Measurements from ENCODE around the gene UBE2QL1.

UBE2QL1 gene

GRCh38 chr5:6453937-6454560 is 5.4 kb downstream of the UBE2QL1 start:
- TF ChIP-seq POLR2A (IDR thresholded peaks at IDR 0.05; ENCODE audit: low read length) (no peak), GATA1 (IDR thresholded peaks at IDR 0.05; ENCODE audit: low read depth, low read length) (no peak)
- no peak for DNase-seq

GRCh38 chr5:6454628-6455053 is 6.0 kb downstream of the UBE2QL1 start:
- DNase-seq, result no peak
- no peak for TF ChIP-seq GATA1 (IDR thresholded peaks at IDR 0.05; ENCODE audit: low read depth, low read length)
- TF ChIP-seq POLR2A (IDR thresholded peaks at IDR 0.05; ENCODE audit: low read length), result no peak

- DNase-seq, result no peak
- TF ChIP-seq POLR2A (IDR thresholded peaks at IDR 0.05; ENCODE audit: low read length), result no peak
- no peak for TF ChIP-seq GATA1 (IDR thresholded peaks at IDR 0.05; ENCODE audit: low read depth, low read length)
Observed at GRCh38 chr5:6455571-6456200, 7.0 kb downstream of the UBE2QL1 start.

- no peak for DNase-seq
- TF ChIP-seq POLR2A (IDR thresholded peaks at IDR 0.05; ENCODE audit: low read length), result no peak
- no peak for TF ChIP-seq GATA1 (IDR thresholded peaks at IDR 0.05; ENCODE audit: low read depth, low read length)
Observed at GRCh38 chr5:6456766-6457370, 8.2 kb downstream of the UBE2QL1 start.

GRCh38 chr5:6457592-6457991 is 8.9 kb downstream of the UBE2QL1 start:
- no peak for DNase-seq
- TF ChIP-seq GATA1 (IDR thresholded peaks at IDR 0.05; ENCODE audit: low read depth, low read length) (no peak), POLR2A (IDR thresholded peaks at IDR 0.05; ENCODE audit: low read length) (no peak)

- TF ChIP-seq POLR2A (IDR thresholded peaks at IDR 0.05; ENCODE audit: low read length), result no peak
- no peak for TF ChIP-seq GATA1 (IDR thresholded peaks at IDR 0.05; ENCODE audit: low read depth, low read length)
- DNase-seq, result no peak
Observed at GRCh38 chr5:6458833-6459232, 10.2 kb downstream of the UBE2QL1 start.

GRCh38 chr5:6459896-6460295 is 11.2 kb downstream of the UBE2QL1 start:
- TF ChIP-seq POLR2A (IDR thresholded peaks at IDR 0.05; ENCODE audit: low read length) (no peak), GATA1 (IDR thresholded peaks at IDR 0.05; ENCODE audit: low read depth, low read length) (no peak)
- DNase-seq, result no peak

- no peak for DNase-seq
- TF ChIP-seq GATA1 (IDR thresholded peaks at IDR 0.05; ENCODE audit: low read depth, low read length) (no peak), POLR2A (IDR thresholded peaks at IDR 0.05; ENCODE audit: low read length) (no peak)
Observed at GRCh38 chr5:6461006-6461405, 12.3 kb downstream of the UBE2QL1 start.

- no peak for DNase-seq
- TF ChIP-seq POLR2A (IDR thresholded peaks at IDR 0.05; ENCODE audit: low read length) (no peak), GATA1 (IDR thresholded peaks at IDR 0.05; ENCODE audit: low read depth, low read length) (no peak)
Observed at GRCh38 chr5:6461793-6462650, 13.4 kb downstream of the UBE2QL1 start.

GRCh38 chr5:6462671-6463070 is 14.0 kb downstream of the UBE2QL1 start:
- no peak for DNase-seq
- no peak for TF ChIP-seq POLR2A (IDR thresholded peaks at IDR 0.05; ENCODE audit: low read length)
- TF ChIP-seq GATA1 (IDR thresholded peaks at IDR 0.05; ENCODE audit: low read depth, low read length), result no peak

- TF ChIP-seq POLR2A (IDR thresholded peaks at IDR 0.05; ENCODE audit: low read length), result no peak
- no peak for TF ChIP-seq GATA1 (IDR thresholded peaks at IDR 0.05; ENCODE audit: low read depth, low read length)
- DNase-seq, result no peak
Observed at GRCh38 chr5:6464441-6464840, 15.8 kb downstream of the UBE2QL1 start.

- DNase-seq, result no peak
- no peak for TF ChIP-seq POLR2A (IDR thresholded peaks at IDR 0.05; ENCODE audit: low read length)
Observed at GRCh38 chr5:6465831-6466790, 17.5 kb downstream of the UBE2QL1 start.

GRCh38 chr5:6466975-6467567 is 18.4 kb downstream of the UBE2QL1 start:
- no peak for DNase-seq
- no peak for TF ChIP-seq POLR2A (IDR thresholded peaks at IDR 0.05; ENCODE audit: low read length)
- no peak for TF ChIP-seq GATA1 (IDR thresholded peaks at IDR 0.05; ENCODE audit: low read depth, low read length)
